Globus pallidus (tissue), 1 donor: Measurements from ENCODE around the gene TMEM245.
"Not testable (repeated sequence)": the region's sequence is repeated elsewhere in the genome, so short reads cannot be mapped to it uniquely, and the experiment has no call there.

Experiments used
- DNase-seq: peaks from one replicate; pipeline ENCODE4 v3.0.0-alpha.2; 2015; ENCODE audit warnings: low spot score

TMEM245 gene

DNA sequence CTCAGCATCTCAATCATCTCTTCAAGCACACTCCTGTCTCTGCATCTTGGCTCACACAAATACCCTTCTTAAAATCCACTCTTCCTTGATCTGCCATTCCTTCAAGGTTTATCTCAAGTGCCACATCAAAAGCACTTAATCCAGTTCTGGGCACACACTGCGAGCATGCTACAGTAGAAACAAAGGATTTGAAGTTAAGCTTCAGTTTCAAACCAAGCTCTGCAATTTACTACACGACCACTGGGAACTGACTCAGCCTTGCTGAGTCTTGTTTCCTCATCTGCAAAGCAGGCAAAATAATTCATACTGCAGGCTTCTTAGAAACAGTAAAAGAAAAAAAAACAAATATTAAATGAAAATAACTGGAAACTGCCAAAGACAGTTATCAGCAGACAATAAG, 56.0 kb downstream of the TMEM245 start:
- DNase-seq: no peak

DNA sequence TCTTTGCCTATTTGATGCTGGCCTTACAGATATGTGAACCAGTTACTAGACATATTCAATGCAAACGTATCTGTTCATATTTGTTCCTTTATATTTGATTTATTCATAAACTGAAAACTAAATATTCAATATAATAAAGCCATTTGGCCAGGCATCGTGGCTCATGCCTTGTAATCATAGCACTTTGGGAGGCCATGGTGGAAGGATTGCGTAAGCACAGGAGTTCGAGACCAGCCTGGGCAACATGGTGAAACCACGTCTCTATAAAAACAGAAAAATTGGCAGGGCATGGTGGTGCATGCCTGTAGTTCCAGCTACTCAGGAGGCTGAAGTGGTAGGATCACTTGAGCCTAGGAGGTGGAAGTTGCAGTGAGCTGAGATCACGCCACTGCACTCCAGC, 57.2 kb downstream of the TMEM245 start:
- DNase-seq: no peak

DNA sequence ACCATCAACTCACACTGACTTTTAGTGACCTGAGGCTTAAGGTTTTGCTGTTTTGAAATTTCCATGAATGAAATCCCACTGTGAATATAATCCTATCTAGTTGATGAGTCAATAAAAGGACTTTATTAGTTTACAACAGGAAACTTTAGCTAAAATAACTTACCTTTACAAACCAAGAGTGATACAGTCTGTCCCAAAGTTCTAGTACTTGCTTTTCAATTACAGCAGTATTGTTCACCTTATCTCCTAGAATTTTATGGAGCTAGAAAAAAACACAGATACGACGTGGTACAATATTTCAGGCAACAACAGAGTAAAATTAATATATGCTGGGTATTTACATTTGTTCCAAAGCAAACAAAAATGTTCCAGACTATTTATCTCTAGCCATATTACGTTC, 59.6 kb downstream of the TMEM245 start:
- DNase-seq: no peak

DNA sequence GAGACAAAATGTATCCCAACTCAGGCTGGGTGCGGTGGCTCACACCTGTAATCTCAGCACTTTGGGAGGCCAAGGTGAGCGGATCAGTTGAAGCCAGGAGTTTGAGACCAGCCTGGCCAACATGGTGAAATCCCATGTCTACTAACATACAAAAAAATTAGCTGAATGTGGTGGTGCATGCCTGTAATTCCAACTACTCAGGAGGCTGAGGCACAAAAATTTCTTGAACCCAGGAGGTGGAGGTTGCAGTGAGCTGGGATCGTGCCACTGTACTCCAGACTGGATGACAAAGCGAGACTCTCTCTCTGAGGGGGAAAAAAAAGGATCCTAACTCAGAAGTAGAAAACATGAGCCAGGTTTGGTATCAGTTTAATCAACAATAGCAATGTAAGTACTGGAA, 66.6 kb downstream of the TMEM245 start:
- not testable (repeated sequence) for DNase-seq

DNA sequence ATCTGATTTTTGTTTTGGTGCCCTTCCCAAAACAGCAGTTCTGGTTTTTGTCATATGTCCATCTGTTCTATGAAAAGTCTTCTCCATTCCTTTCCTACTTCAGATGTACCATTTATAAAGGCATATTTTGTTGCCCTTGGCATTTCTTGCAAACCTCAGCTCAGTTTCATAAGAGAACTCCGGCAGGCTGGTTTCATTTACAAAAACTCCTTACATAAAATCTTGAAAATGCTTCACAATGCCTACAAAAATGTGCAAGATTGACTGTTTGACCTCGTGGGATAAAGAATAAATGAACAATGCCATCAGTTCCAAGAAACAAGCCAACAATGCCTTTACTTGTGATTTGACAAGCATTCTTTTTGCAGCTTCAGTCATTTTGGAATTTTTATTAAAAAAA, 67.3 kb downstream of the TMEM245 start:
- DNase-seq: no peak

DNA sequence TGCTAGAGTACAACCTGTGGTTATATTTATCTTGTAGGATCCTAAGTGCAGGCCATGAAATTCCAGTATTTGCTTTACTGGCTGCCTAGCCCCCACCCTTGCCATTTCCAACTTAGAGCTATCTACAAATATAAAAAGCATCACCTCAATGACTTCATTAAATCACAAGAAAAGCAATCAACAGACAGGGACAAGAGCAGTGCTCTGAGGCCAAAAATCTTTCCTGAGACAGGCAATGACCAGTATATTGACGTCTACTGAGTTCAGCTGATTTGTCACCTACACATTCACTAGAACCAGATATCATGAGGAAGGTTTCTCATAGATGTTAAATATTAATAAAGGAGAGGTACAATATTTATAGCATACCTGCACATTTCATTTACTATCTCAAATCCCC, 68.0 kb downstream of the TMEM245 start:
- no peak for DNase-seq

DNA sequence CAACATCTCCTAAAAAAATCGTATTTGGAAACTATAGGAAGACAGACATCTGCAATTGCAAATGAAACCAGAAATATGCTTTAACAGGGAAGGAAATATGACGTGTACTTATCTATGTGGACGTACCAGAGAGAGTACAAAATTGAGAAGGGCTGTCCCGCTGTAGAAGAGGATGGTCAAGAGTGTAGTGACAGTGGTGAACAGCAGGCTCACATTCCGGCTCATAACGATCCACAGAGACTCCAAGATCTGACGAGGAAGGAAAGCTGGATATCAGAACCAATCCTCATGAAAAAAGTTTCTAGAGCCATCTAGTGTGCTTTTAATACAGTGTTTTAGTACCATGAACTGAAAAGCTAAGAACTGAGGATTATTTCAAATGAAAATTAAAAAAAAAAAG, 69.3 kb downstream of the TMEM245 start:
- DNase-seq: no peak

DNA sequence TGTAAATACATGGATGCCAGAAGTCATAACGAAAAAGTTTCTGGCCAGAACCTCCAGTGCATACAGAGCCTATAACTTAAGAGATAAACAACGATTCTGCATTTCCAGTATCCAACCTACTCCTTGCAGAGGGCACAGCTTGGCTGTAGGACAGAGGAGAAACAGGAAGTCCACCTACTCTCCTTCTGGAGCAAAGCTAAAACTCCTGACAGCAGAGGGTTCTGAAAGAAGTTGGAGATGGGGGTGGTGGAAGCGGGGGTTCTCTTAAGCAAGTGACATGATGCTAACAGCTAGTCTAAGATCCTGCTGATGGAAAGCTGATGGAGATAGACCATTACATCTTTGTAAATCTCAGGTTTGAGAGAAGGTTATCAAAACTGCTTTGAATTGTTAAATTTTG, 70.9 kb downstream of the TMEM245 start:
- DNase-seq: no peak

DNA sequence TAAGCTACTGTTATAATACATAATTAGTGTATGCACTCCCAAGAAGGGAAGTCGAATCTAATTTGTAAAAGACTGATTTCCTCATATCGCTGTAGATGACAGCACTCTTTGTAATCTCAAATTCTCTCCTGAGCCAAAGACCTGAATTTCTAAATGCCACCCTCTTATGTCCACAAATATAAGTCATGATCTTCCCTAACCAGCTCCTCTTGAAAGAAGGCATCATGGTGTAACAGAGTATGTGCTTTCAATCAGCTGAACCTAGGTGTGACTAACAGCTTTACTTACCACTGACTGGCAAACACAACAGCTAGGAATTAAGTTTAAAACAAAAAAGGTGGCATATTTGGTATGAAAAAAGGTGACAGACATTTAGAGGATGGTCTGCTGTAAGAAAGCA, 72.5 kb downstream of the TMEM245 start:
- no peak for DNase-seq

DNA sequence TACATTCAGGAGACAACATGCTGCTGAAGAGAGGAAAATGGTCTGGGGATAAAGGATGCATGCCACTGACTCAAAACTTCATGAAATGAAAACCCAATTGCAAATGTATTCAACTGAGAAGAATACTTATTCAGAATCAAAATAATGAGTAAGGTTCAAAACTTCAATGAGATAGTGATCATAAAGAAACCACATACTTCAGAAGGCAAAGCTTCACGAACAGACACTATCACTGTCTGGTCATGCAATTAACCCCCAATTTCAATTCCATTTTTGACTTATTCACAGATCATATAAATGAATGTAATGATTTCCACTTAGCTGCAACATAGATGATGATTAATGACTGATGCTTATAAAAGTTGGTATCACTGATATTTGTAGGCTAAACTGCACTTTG, 73.4 kb downstream of the TMEM245 start:
- DNase-seq: no peak

DNA sequence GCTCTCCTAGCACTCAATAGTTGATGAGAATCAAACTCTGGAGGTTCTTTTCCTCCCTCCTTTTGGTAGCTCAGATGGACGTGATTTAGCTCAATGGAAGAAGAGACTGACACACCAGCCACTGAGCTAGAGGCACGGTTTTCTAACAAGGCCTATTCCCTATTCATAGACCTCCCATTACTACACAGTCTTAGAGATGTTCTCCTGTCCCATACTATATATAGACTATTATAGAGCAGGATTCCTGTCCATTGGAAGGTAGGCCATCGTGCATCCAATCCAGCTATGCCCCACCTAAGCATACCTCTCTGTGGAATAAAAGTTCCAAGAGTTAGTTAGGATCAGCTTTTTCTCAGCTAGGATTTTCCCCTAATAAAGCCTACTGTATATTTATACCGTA, 76.2 kb downstream of the TMEM245 start:
- DNase-seq: no peak

DNA sequence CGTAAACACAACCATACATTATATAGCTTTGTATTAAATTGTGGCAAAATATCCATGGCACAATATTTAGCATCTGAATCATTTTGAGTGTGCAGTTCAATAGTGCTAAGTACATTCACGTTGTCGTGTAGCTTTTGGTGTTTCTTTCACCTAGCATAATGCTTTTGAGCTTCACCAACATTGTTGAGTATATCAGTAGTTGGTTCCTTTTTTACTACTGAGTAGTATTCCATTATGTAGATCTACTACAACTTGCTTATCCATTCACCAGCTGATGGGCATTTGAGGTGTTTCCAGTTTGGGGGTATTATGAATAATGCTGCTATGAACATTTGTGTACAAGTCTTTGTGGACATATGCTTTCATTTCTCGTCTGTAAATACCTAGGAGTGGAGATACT, 79.2 kb downstream of the TMEM245 start:
- no peak for DNase-seq

DNA sequence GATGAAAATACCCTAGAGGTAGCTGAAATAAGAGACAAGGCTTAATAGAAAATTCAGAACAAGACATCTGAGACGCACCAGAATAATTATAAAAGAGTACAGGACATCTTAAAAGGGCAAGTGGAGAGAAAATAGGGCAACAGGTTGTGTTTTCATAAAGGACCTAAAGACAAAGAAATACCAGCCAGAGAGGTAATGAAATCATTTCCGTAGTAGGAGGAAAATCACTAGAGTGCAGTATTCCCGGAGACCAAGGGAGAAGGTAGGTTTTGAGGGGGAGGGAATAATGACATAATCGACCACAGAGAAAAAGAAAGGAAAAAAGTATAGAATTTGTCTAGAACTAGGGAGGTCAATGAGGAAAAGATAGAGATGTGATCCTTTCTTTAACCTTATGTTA, 80.2 kb downstream of the TMEM245 start:
- DNase-seq: no peak

DNA sequence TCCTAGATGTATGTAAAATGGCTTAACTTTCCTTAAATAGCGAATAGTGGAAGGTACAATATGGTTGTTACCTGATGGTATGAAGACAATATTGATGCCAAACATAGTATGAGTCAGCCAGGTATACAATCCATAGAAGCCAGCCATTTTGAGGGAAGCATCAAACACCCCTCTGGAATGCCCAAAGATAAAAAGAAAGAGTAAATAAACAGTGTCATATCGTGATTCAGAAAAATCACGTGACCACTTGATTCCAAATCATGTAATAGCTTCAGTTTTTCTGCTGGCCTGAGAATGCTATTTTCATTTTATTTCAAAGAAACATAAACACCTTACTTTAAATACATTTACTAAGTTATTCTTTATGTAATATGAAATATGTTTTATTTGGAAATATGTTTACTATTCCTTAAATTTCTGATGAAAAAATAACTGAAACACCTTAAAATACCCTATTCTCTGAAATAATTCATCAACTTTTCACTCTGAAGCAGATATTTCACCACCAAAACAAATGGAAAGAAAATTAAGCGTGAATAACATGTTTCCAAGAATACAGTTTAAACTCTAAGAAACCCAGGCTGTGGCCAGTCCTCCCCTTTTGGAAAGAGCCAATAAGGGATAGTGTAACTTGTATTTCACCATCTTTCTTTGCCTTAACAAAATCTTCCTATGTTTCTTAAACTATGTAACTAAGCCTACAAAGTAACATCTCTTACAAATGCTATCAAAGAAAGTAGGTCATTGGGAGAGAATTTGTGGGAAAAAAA, 81.6 kb downstream of the TMEM245 start:
- DNase-seq: no peak

DNA sequence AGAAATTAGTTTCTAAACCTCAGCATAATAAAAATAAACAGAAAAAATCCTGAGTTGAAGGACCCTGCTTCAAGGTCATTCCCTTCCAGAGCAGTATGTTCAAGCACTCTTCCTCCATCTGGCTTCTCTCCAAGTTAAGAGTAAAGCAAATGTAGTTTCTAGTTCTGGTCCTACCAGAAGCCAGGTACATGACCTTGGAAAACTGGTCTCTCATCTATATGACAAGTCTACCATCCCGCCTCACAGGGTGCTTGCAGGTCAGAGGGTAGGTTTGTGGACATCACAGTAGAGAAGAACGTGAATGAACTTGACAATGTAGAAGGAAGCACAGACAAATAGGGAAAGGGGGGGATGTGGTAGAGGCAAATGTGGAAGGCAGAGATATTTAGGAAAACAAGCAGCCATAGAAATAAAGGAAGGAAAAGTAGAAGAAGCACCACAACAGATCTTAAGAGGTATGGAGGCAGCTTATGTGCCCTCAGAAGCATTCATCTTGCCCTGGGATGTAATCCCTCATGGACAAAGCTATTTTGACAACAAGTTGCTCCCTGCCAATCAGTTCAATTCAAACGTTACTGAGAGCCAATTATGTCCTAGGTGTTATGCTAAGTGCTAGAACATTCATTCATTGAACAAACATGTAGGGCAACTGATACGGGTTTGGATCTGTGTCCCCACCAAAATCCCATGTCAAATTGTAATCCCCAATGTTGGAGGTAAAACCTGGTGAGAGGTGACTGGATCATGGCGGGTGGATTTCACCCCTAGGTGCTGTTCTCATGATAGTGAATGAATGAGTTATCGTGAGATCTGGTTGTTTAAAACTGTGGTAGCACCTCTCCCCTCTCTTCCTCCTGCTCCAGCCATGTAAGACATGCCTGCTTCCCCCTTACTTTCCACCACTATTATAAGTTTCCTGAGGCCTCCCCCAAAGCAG, 82.7 kb downstream of the TMEM245 start:
- DNase-seq: no peak

DNA sequence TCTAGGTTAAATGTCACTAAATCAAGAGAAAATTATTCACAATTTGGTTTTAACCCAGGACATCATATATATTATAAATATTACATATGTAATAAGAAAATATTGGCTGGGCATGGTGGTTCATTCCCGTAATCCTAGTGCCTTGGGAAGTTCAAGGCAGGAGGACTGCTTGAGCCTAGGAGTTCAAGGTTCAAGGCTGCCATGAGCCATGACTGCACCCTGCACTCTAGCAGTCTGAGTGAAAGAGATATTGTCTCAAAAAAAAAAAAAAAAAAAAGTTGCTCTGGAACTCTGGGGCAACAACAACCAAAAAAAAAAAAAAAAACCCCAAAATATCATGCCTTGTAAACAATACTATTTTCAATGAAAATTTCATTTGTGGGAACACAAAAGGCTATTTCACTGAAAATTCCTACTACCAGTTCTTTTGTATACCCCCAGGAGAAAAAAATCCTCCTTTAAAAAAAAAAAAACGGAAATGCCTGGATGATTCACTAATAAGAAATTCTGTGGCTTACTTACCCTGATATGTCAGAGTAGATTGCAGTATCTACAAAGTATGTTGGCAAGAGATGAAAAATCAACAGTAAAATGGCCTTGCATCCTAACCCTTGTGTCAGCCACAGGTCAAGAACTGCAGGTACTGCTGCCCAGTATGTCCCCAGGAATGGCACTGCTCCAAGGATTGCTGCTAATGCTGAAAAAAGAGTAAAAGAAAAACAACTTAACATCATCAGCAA, 83.9 kb downstream of the TMEM245 start:
- no peak for DNase-seq

DNA sequence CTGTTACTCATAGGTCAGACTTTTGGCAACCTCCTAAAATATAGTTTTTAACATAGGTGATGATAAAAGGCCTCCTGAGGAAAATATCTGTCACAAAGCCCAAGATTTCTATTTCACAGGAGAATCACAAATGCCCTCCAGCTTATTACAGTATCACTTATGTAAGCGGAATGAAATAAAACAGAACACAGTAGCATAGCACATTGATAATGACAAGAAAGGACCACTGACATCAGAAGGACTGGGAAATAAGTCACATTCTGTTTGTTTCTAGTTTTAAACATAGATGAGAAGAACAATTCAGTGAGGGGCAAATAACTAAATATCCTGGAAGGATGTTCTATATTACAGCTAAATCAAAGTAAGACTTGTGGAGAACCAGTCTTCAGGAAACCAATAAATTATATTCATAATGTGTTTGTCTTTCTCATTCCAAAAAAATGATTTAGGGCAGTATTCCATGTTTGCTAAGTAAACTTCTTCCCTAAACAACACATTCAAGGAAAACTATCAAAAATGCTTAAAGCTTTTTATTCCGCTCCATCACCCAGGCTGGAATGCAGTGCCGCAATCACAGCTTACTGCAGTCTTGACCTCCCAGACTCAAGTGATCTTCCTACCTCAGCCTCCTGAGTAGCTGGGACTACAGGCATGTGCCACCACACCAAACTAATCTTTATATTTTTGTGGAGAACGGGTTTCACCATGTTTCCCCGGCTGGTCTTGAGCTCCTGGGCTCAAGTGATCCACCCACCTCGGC, 85.6 kb downstream of the TMEM245 start:
- DNase-seq: no peak

DNA sequence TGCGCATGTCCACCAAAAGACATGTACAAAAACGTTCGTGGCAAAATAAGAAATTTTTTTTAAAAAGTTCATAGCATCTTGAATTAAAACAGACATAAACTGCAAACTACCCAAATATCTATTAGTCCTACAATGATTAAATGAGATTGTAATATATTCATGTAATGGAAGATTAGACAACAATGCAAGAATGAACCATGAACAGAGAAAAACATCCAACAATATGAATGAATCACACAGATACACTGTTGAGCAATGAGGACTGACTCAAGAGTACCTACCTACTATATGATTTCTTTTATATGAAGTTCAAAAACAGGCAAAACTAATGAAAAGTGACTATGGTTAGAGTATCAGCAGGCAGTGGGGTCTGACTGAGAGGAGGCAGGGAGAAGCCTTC, 88.5 kb downstream of the TMEM245 start:
- no peak for DNase-seq

DNA sequence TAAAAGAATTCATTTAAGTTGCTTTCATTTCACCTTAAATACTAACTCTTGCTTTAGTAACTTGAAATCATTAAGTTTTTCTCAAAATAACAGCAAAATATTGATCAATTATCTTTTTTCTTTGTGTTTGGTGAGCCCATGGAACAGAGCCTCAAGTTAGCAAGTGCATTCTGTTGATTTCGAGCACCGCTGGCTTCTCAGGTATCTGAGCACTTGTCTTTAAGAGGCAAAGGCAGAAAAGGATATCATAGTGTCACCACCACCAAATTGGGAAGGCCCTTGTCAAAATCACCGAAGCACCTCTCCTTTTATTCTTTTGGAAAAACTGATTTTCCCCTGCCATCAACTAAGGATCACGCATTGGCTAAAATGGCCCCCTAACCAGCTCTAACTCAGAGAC, 89.3 kb downstream of the TMEM245 start:
- DNase-seq: no peak

DNA sequence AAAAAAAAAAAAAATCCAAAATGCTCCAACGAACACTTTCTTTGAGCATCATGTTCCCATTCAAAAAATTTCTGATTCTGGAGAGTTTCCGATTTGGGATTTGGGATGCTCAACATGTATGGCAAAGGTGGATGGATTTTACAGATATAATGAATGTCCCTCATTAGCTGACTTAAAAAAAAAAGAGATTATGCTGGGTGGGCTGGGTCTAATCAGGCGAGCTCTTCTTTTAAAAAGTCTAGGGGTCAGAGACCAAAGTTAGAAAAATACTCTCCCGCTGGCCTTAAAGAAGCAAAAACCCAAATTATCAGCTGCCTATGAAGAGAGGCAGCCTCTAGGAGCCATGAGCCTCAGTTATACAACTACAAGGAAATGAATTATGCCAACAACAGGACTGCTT, 91.3 kb downstream of the TMEM245 start:
- DNase-seq: no peak

DNA sequence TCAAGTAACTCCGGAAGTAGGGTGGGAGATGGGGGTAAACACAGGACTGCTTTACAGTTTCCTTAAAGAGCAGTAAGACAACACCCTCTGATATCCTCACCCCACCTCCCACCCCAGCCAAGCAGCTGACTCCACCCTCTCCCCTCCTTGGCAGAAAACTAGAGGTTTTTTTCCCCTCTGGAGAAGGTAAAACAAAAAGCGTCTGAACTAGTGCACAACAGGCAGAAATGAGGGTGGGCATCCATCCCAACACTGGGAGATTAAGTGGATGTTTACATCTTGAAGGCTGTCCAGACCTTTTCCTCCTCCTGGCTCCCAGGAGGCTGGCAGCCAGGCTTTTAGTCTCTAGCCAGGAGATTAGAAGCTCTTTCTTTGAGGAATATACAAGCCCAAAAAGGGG, 92.6 kb downstream of the TMEM245 start:
- no peak for DNase-seq

DNA sequence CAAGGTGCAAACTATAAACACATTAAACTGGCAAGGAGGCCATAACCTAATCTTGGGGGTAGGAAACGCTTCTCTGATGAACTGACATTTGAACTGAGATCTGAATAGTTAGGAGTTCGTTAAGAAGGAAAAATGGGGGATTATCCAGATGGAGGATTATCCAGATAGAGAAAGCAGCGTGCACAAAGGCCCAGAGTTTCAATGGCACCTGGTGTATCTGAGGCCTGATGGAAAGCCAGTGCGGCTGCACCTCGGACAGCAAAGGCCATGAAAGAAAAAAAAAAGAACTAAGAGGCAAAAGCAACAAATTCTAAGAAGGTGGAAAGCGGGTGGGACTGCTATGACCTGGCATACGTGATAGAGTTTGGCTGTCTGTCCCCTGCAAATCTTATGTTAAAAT, 93.4 kb downstream of the TMEM245 start:
- no peak for DNase-seq
